WTC11 (cell line): ENCODE results near the gene VANGL1.

Experiments
- CBFB ChIP-seq: sonication (generic); formaldehyde crosslinking; IDR thresholded peaks from 2 replicates; pipeline ENCODE4 v1.8.1; 2022; ENCODE audit warnings: mild to moderate bottlenecking, low read depth, missing genetic modification reagents
- CREB1 ChIP-seq: sonication (generic); formaldehyde crosslinking; IDR thresholded peaks from 2 replicates; pipeline ENCODE4 v1.8.0; 2023; ENCODE audit warnings: mild to moderate bottlenecking, missing genetic modification reagents
- GABPB1 ChIP-seq: sonication (generic); formaldehyde crosslinking; IDR thresholded peaks from 2 replicates; pipeline ENCODE4 v1.8.1; 2023; ENCODE audit warnings: mild to moderate bottlenecking, missing genetic modification reagents
- SMAD3 ChIP-seq: sonication (generic); formaldehyde crosslinking; IDR thresholded peaks from 2 replicates; pipeline ENCODE4 v1.8.0; 2022; ENCODE audit warnings: missing genetic modification reagents, mild to moderate bottlenecking, borderline replicate concordance
- SP1 ChIP-seq: sonication (generic); formaldehyde crosslinking; conservative IDR thresholded peaks from 2 replicates; pipeline ENCODE4 v1.8.1; 2022; ENCODE audit warnings: missing genetic modification reagents
- TF ChIP-seq, protein P1 (sequence below): fragments of 200-600 bp; IDR thresholded peaks from 2 replicates; pipeline ENCODE4 v1.8.0; 2022; ENCODE audit warnings: antibody characterized with exemption
- TF ChIP-seq, protein P2 (sequence below): sonication (generic); formaldehyde crosslinking; IDR thresholded peaks from 2 replicates; pipeline ENCODE4 v1.8.1; 2022; ENCODE audit warnings: missing genetic modification reagents, borderline replicate concordance

DNA sequence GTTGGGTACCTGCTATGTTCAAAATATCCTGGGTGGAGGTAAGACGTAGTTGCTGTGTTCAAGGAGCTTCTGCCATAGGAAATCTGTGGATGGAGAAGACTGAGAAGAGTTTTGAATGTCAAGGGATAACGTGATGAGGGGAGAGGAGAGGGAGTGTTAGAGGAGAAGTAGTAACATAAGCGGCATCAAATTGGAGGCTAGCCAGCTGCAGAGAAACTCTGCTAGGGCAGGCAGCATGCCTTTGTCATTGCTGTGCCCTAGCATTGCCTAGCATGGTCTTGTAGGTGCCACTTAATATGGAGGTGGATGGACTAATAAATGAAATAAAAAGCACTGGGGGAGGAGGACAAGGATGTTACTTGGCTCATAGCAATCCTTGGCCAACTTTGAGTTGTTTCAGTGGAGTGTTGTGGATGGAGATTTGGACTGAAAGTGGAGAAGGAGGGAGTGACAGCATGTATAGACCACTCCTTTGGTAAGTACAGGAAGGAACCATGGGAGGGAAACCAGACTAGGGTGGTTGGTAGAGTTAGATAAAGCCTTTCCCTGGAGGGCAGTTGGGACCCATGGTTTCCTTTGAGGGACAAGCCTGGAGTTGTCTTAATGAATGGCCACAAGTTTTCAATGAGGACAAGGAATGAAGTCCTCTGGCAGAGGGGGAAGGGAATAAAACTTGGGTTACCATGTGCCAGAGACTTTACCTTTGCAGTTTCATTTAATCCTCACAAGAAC, 6.3 kb downstream of the VANGL1 start:
- TF ChIP-seq, protein P1, sequence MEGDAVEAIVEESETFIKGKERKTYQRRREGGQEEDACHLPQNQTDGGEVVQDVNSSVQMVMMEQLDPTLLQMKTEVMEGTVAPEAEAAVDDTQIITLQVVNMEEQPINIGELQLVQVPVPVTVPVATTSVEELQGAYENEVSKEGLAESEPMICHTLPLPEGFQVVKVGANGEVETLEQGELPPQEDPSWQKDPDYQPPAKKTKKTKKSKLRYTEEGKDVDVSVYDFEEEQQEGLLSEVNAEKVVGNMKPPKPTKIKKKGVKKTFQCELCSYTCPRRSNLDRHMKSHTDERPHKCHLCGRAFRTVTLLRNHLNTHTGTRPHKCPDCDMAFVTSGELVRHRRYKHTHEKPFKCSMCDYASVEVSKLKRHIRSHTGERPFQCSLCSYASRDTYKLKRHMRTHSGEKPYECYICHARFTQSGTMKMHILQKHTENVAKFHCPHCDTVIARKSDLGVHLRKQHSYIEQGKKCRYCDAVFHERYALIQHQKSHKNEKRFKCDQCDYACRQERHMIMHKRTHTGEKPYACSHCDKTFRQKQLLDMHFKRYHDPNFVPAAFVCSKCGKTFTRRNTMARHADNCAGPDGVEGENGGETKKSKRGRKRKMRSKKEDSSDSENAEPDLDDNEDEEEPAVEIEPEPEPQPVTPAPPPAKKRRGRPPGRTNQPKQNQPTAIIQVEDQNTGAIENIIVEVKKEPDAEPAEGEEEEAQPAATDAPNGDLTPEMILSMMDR, result no peak
- TF ChIP-seq CREB1 (CRISPR knock-in tag), result no peak
- TF ChIP-seq GABPB1 (CRISPR knock-in tag), result no peak
- no peak for TF ChIP-seq SMAD3 (CRISPR knock-in tag)
- TF ChIP-seq SP1 (CRISPR knock-in tag), result no peak
- TF ChIP-seq, protein P2, sequence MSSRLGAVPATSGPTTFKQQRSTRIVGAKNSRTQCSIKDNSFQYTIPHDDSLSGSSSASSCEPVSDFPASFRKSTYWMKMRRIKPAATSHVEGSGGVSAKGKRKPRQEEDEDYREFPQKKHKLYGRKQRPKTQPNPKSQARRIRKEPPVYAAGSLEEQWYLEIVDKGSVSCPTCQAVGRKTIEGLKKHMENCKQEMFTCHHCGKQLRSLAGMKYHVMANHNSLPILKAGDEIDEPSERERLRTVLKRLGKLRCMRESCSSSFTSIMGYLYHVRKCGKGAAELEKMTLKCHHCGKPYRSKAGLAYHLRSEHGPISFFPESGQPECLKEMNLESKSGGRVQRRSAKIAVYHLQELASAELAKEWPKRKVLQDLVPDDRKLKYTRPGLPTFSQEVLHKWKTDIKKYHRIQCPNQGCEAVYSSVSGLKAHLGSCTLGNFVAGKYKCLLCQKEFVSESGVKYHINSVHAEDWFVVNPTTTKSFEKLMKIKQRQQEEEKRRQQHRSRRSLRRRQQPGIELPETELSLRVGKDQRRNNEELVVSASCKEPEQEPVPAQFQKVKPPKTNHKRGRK (CRISPR knock-in tag), result no peak
- TF ChIP-seq CBFB (CRISPR knock-in tag), result no peak
